Measurements from ENCODE around the gene DGCR2. TPM values are rescaled to one million over a fixed set of nuclear protein-coding genes. Genes with fewer than 3 reads are reported as not detected.
"Not testable (repeated sequence)": the region's sequence is repeated elsewhere in the genome, so short reads cannot be mapped to it uniquely, and the experiment has no call there.

Gene DGCR2
- total RNA-seq, 2 donors from 2014 or later = 28.3 to 35.2 TPM

- intact Hi-C loops (cut with DNase I) = no loop called here
- DNase-seq (ENCODE audit: low spot score) = peak; percentile 69
Measured at GRCh38 chr22:19037282-19038163, 84.7 kb downstream of the DGCR2 start.

GRCh38 chr22:19036523-19037273 is 85.5 kb downstream of the DGCR2 start:
- DNase-seq (ENCODE audit: low spot score) = no peak
- intact Hi-C loops (cut with DNase I) = no loop called here

GRCh38 chr22:19036229-19036522 is 86.0 kb downstream of the DGCR2 start:
- intact Hi-C loops (cut with DNase I) = no loop called here
- DNase-seq (ENCODE audit: low spot score) = no peak

GRCh38 chr22:19035474-19036228 is 86.6 kb downstream of the DGCR2 start:
- intact Hi-C loops (cut with DNase I) = no loop called here
- no peak for DNase-seq (ENCODE audit: low spot score)

- DNase-seq (ENCODE audit: low spot score); intact Hi-C loops (cut with DNase I): not testable (repeated sequence)
Measured at GRCh38 chr22:19035126-19035473, 87.1 kb downstream of the DGCR2 start.

- DNase-seq (ENCODE audit: low spot score); intact Hi-C loops (cut with DNase I): not testable (repeated sequence)
Measured at GRCh38 chr22:19034724-19035120, 87.5 kb downstream of the DGCR2 start.

- DNase-seq (ENCODE audit: low spot score); intact Hi-C loops (cut with DNase I): not testable (repeated sequence)
Measured at GRCh38 chr22:19034031-19034723, 88.0 kb downstream of the DGCR2 start.

- DNase-seq (ENCODE audit: low spot score); intact Hi-C loops (cut with DNase I): not testable (repeated sequence)
Measured at GRCh38 chr22:19033568-19033905, 88.7 kb downstream of the DGCR2 start.

- DNase-seq (ENCODE audit: low spot score); intact Hi-C loops (cut with DNase I): not testable (repeated sequence)
Measured at GRCh38 chr22:19032898-19033567, 89.2 kb downstream of the DGCR2 start.

GRCh38 chr22:19032156-19032785 is 89.9 kb downstream of the DGCR2 start:
- intact Hi-C loops (cut with DNase I) = not testable (repeated sequence)

GRCh38 chr22:19030889-19031252 is 91.3 kb downstream of the DGCR2 start:
- DNase-seq (ENCODE audit: low spot score); intact Hi-C loops (cut with DNase I): not testable (repeated sequence)

More at GRCh38 chr22:19032156-19032785, 89.9 kb downstream of the DGCR2 start:
- DNase-seq (ENCODE audit: low spot score) = not testable (repeated sequence)

GRCh38 chr22:19030226-19030888 is 91.9 kb downstream of the DGCR2 start:
- DNase-seq (ENCODE audit: low spot score); intact Hi-C loops (cut with DNase I): not testable (repeated sequence)

- intact Hi-C loops (cut with DNase I) = not testable (repeated sequence)
- peak; percentile 29 for DNase-seq (ENCODE audit: low spot score)
Measured at GRCh38 chr22:19029113-19030103, 92.8 kb downstream of the DGCR2 start.

GRCh38 chr22:19028060-19028455 is 94.2 kb downstream of the DGCR2 start:
- intact Hi-C loops (cut with DNase I); DNase-seq (ENCODE audit: low spot score): not testable (repeated sequence)

- intact Hi-C loops (cut with DNase I) = loop anchor here in 1 of 2 donors (2.0 kb wide), 1 partner anchor 43 kb away; no protein-coding TSS in a partner anchor
- not testable (repeated sequence) for DNase-seq (ENCODE audit: low spot score)
Measured at GRCh38 chr22:19027371-19028059, 94.7 kb downstream of the DGCR2 start.

GRCh38 chr22:19026080-19026479 is 96.1 kb downstream of the DGCR2 start:
- not testable (repeated sequence) for DNase-seq (ENCODE audit: low spot score)
- intact Hi-C loops (cut with DNase I) = loop anchor here in 1 of 2 donors (2.0 kb wide), 1 partner anchor 45 kb away; no protein-coding TSS in a partner anchor

Measured in posterior vena cava (tissue), 2 donors.